H1 (cell line): ENCODE results near the gene LCN10. TPM values are rescaled to one million over a fixed set of nuclear protein-coding genes. Genes with fewer than 3 reads are reported as not detected.

Experiments used
- BRCA1 ChIP-seq: IDR thresholded peaks from 2 replicates; pipeline ENCODE4 v1.6.1; 2012; ENCODE audit warnings: low read depth, low read length, improper control_type of control experiment
- HDAC2 ChIP-seq, 2 experiments: fragments of 300-600 bp in 1 of 2; sonication (generic) in 1 of 2; IDR thresholded peaks; 2 replicates each; pipeline ENCODE4 v1.6.1; 2011 to 2012; ENCODE audit warnings: low read depth in 2 of 2, low read length in 2 of 2, mild to moderate bottlenecking in 2 of 2, moderate library complexity in 2 of 2, borderline replicate concordance in 1 of 2, inconsistent platforms in 1 of 2
- POLR2A ChIP-seq, 2 experiments: IDR thresholded peaks; 1 replicate in 1 of 2; 2 replicates in 1 of 2; pipeline ENCODE4 v1.6.1; 2011; ENCODE audit warnings: low read depth in 2 of 2, low read length in 2 of 2, mild to moderate bottlenecking in 2 of 2; ENCODE audit errors: control extremely low read depth in 1 of 2
- TEAD4 ChIP-seq: IDR thresholded peaks from 2 replicates; pipeline ENCODE4 v1.6.1; 2012; ENCODE audit warnings: low read depth, low read length, inconsistent platforms, mixed read lengths
- polyA plus RNA-seq, 7 experiments: library from polyadenylated mRNA; depleted of rRNA in 3 of 7; stranded (reverse) in 5 of 7; unstranded in 2 of 7; fragments of >200 nt in 5 of 7; fragments of 200-250 nt in 2 of 7; gene quantifications; 1 replicate in 5 of 7; 2 replicates in 1 of 7; 4 replicates in 1 of 7; pipeline versions ENCODE4 v1.2.1 to v1.2.3, GENCODE V29; 2011 to 2013; ENCODE audit warnings: missing spikeins in 2 of 7, mixed read lengths in 2 of 7
- total RNA-seq: library from RNA; stranded (reverse); fragmentation: NEBNext Ultra II Directional; extraction: Animal tissue kit (Norgen Biotek cat#: 25700); gene quantifications from 2 replicates; pipeline ENCODE4 v1.2.1, GENCODE V29; 2021
- TF ChIP-seq, protein P1 (sequence below): IDR thresholded peaks from 2 replicates; pipeline ENCODE4 v1.6.1; 2011; ENCODE audit warnings: low read length, improper control_type of control experiment

The LCN10 gene
- total and polyA plus RNA-seq, 2 of the 8 experiments (the other 6 are each of a cell fraction or from before 2014, with no cell fraction given) = 2.6 to 2.8 TPM

DNA sequence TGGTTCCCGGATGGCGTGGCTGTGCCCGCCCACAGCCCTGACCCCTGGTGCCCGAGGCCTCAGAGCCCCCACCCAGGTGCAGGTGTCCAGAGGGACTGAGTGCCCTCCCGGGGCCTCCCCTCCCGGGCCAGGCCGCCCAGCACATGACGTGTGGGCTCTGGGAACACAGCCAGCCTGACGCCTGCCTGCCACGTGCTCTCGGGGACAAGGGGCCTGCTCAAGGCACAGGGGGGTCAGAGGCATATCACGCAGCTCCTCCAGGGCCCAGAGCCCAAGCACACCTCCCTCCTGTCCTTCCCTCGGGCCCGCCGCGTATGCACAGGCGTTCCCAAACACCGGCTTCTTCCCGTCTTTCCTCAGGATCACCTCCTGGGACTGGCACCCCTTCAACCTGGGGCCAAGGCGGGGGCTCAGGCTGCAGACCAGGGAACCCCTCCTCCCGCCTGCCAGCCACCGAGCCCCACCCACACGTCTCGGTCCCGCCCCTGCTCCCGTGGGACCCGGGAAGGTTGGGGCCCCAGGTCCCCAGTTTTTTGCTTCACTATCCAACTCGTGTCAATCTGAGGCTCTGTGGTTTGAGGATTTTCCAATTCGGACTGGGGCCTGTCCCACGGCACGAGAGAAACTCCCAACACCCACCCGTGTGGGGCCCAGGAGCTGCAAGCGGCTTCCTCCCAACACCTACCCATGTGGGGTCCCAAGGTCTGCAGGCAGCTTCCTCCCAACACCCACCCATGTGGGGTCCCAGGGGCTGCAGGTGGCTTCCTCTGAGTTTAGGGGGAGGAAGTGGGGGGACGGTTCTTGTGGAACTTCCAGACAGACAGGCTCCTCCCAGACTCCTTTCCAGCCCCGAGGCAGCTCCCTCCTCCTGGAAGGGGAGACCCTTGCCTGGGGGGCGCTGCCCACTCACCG is 1.5 kb downstream of the LCN10 start (continued):
- TF ChIP-seq, protein P1, sequence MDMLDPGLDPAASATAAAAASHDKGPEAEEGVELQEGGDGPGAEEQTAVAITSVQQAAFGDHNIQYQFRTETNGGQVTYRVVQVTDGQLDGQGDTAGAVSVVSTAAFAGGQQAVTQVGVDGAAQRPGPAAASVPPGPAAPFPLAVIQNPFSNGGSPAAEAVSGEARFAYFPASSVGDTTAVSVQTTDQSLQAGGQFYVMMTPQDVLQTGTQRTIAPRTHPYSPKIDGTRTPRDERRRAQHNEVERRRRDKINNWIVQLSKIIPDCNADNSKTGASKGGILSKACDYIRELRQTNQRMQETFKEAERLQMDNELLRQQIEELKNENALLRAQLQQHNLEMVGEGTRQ = no peak
- TF ChIP-seq POLR2A (IDR thresholded peaks at IDR 0.05; ENCODE audit: control extremely low read depth in 1 of 2, low read depth in 2 of 2, low read length in 2 of 2) (no peak), TEAD4 (no peak), HDAC2 (IDR thresholded peaks at IDR 0.05; ENCODE audit: borderline replicate concordance in 1 of 2, low read depth in 2 of 2, low read length in 2 of 2) (no peak), BRCA1 (no peak)
